Limb (tissue), 2 donors: Measurements from ENCODE around the gene CHRNB1.

Experiments used
- DNase-seq, 2 donors: peaks; one replicate each; pipeline ENCODE4 v3.0.0-alpha.2; 2016; ENCODE audit errors: extremely low spot score in 2 of 2

CHRNB1 gene

GRCh38 chr17:7483255-7484066 is 38.6 kb downstream of the CHRNB1 start:
- DNase-seq = peak; percentile 93 to 97

- peak; percentile 96 to 99 for DNase-seq
Observed at GRCh38 chr17:7484067-7484918, 39.4 kb downstream of the CHRNB1 start, which contains the start of gene POLR2A. TSS of gene POLR2A (plus strand) at chr17:7484366.

GRCh38 chr17:7484919-7485377 is 40.1 kb downstream of the CHRNB1 start:
- no peak for DNase-seq

GRCh38 chr17:7486181-7486580 is 41.3 kb downstream of the CHRNB1 start:
- no peak for DNase-seq

GRCh38 chr17:7490144-7490543 is 45.3 kb downstream of the CHRNB1 start:
- no peak for DNase-seq

- DNase-seq = no peak
Observed at GRCh38 chr17:7491583-7491982, 46.7 kb downstream of the CHRNB1 start.

GRCh38 chr17:7493941-7494340 is 49.1 kb downstream of the CHRNB1 start:
- DNase-seq = no peak

GRCh38 chr17:7495906-7496434 is 51.1 kb downstream of the CHRNB1 start:
- DNase-seq = no peak

- DNase-seq = no peak
Observed at GRCh38 chr17:7496470-7497183, 51.8 kb downstream of the CHRNB1 start.

GRCh38 chr17:7497228-7497627 is 52.4 kb downstream of the CHRNB1 start:
- no peak for DNase-seq

- no peak for DNase-seq
Observed at GRCh38 chr17:7497636-7498035, 52.8 kb downstream of the CHRNB1 start.

GRCh38 chr17:7499161-7499560 is 54.3 kb downstream of the CHRNB1 start:
- DNase-seq = no peak

GRCh38 chr17:7501729-7502128 is 56.9 kb downstream of the CHRNB1 start:
- DNase-seq = no peak

GRCh38 chr17:7502171-7502847 is 57.4 kb downstream of the CHRNB1 start:
- DNase-seq = no peak

- no peak for DNase-seq
Observed at GRCh38 chr17:7502987-7503386, 58.1 kb downstream of the CHRNB1 start.

GRCh38 chr17:7503521-7503920 is 58.7 kb downstream of the CHRNB1 start:
- DNase-seq = no peak
